ENCODE results near the gene C12orf75.
"Not testable (repeated sequence)": the region's sequence is repeated elsewhere in the genome, so short reads cannot be mapped to it uniquely, and the experiment has no call there.

Gene C12orf75

DNA sequence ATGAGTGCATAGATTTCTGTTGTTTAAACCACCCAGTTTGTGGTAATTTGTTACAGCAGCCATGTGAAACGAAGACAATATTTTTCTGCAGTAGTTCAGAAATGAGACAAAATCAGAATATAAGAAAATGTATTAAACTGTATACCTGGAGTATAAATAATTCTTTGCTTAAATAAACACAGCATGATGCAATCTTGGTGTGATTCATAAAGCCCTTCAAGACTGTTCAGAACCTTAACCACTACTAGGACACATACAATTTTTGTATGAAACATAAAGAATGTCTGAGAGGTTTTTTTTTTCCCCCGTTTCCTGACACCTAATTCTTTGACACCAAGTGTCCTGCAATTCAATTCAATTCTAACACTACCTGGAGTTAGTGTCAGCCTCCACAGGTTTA, 10.5 kb downstream of the C12orf75 start:
- peak; percentile 58 for DNase-seq (ENCODE audit: low read depth)
- TF ChIP-seq, protein P1, sequence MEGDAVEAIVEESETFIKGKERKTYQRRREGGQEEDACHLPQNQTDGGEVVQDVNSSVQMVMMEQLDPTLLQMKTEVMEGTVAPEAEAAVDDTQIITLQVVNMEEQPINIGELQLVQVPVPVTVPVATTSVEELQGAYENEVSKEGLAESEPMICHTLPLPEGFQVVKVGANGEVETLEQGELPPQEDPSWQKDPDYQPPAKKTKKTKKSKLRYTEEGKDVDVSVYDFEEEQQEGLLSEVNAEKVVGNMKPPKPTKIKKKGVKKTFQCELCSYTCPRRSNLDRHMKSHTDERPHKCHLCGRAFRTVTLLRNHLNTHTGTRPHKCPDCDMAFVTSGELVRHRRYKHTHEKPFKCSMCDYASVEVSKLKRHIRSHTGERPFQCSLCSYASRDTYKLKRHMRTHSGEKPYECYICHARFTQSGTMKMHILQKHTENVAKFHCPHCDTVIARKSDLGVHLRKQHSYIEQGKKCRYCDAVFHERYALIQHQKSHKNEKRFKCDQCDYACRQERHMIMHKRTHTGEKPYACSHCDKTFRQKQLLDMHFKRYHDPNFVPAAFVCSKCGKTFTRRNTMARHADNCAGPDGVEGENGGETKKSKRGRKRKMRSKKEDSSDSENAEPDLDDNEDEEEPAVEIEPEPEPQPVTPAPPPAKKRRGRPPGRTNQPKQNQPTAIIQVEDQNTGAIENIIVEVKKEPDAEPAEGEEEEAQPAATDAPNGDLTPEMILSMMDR (conservative IDR thresholded peaks at IDR 0.05; ENCODE audit: low read depth, low read length) = no peak
- no peak overlapping the region for H3K4me3 ChIP-seq (ENCODE audit: low read depth, low read length)

DNA sequence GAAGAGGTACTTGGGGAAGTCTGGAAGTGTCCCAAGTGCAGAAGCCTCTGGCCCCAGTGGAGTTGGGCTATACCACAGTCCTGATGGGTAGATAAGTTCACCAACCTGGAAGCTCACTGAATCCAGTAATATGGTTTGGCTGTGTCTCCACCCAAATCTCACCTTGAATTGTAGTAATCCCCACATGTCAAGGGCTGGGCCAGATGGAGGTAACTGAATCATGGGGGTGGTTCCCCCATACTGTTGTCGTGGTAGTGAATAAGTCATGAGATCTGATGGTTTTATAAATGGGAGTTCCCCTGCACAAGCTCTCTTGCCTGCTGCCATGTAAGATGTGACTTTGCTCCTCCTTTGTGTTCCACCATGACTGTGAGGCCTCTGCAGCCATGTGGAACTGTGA, 11.1 kb downstream of the C12orf75 start:
- DNase-seq (ENCODE audit: low read depth); H3K4me3 ChIP-seq (ENCODE audit: low read depth, low read length): not testable (repeated sequence)

DNA sequence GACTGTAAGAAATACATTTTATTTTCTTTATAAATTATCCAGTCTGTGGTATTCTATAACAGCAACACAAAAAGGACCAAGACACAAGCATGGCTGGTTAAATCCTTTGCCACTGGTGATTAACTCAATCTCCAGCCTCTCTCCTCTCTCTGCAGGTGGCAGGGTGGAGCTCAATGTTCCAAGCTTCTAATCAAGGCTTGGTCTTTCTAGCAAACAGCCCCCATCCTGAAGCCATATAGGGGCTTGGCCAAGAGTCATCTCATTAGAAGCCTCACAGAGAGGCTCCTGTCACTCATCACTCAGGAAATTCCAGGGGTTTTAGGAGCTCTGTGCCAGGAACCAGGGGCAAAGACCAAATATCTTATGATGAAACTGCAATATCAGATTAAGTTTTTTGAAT, 12.0 kb downstream of the C12orf75 start:
- no peak overlapping the region for H3K4me3 ChIP-seq (ENCODE audit: low read depth, low read length)
- TF ChIP-seq, protein P1 (conservative IDR thresholded peaks at IDR 0.05; ENCODE audit: low read depth, low read length) = peak; percentile 7
- DNase-seq (ENCODE audit: low read depth) = peak; percentile 13

DNA sequence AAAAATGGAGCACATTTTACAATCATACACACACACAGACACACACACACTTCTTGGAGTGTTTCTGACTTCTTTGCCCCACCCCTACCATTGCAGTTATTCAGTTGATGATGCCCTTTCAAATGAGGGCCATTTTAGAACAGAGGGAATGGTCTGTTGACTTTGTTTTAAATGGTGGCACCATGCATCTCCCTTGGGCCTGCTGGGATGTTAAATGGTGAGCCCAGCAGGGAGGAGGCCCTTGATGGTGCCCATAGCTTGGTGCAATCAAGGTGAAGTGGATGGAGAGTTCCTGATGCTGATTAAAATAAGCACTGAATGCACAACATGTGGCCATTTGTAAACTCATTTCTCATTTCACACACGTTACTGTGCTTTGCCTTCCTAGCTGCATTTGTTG, 13.3 kb downstream of the C12orf75 start:
- TF ChIP-seq, protein P1 (conservative IDR thresholded peaks at IDR 0.05; ENCODE audit: low read depth, low read length) = no peak
- DNase-seq (ENCODE audit: low read depth) = no peak
- no peak overlapping the region for H3K4me3 ChIP-seq (ENCODE audit: low read depth, low read length)

DNA sequence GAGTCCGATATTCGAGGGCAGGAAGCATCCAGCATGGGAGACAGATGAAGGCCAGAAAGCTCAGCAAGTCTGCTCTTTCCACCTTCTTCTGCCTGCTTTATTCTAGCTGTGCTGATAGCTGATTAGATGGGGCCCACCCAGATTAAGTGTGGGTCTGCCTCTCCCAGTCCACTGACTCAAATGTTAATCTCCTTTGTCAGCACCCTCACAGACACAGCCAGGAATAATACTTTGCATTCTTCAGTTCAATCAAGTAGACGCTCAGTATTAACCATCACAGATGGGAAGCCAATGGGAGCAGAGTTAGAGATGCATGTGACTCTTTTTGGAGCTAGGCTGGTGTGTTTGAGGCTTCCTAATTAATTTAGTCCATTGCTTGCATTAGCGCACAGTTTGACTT, 17.0 kb downstream of the C12orf75 start:
- no peak overlapping the region for H3K4me3 ChIP-seq (ENCODE audit: low read depth, low read length)
- TF ChIP-seq, protein P1 (conservative IDR thresholded peaks at IDR 0.05; ENCODE audit: low read depth, low read length) = no peak
- no peak for DNase-seq (ENCODE audit: low read depth)

DNA sequence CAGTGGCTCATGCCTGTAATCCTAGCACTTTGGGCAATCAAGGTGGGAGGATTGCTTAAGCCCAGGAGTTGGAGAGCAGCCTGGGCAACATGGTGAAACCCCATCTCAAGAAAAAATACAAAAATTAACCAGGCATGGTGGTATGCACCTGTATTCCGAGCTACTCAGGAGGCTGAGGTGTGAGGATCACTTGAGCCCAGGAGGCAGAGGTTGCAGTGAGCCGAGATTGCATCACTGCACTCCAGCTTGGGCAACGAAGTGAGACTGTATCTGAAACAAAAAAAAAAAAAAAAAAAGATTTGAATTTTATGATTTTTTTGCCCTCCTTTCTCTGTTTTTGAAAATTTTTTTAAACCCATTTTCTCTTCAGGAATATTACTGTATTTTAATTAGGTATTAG, 17.7 kb downstream of the C12orf75 start:
- H3K4me3 ChIP-seq (ENCODE audit: low read depth, low read length) = no peak overlapping the region
- DNase-seq (ENCODE audit: low read depth) = no peak
- TF ChIP-seq, protein P1 (conservative IDR thresholded peaks at IDR 0.05; ENCODE audit: low read depth, low read length) = no peak

DNA sequence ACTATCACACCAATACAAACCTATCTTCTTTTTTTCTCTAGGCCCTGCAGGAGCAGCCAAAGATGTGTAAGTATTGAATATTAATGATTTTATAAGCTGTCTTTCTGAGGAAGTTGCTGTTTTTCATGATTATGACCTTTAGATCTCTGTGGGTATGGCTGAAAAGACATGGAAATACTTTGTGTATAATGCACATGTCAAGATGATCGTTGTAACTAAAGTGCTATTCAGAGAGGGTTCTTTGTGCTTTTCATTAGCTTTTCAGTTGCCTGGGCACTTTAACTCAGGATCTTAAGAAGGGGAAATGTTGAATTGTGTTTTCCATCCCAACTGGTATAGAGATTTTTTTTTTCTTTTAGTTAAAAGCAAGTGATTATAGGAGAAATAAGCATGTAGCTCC, 18.1 kb downstream of the C12orf75 start:
- H3K4me3 ChIP-seq (ENCODE audit: low read depth, low read length) = no peak overlapping the region

More for the DNA sequence above, 18.1 kb downstream of the C12orf75 start:
- no peak for DNase-seq (ENCODE audit: low read depth)
- TF ChIP-seq, protein P1 (conservative IDR thresholded peaks at IDR 0.05; ENCODE audit: low read depth, low read length) = no peak

Data from choroid plexus epithelial cell (primary cell).